Esophagus muscularis mucosa (tissue), 4 donors: ENCODE measurements around the gene ILDR1. TPM values are rescaled to one million over a fixed set of nuclear protein-coding genes. Genes with fewer than 3 reads are reported as not detected.

Experiments used
- DNase-seq: peaks from one replicate; pipeline ENCODE4 v3.0.0-alpha.2; 2017; ENCODE audit errors: extremely low spot score
- H3K27ac ChIP-seq, 4 donors: fragments of 200-600 bp; sonication (generic); replicated peaks in 1 of 4; 1 replicate in 3 of 4; 2 replicates in 1 of 4; pipeline ENCODE4 v1.5.1; 2016 to 2019; ENCODE audit warnings: mild to moderate bottlenecking in 1 of 4
- H3K27me3 ChIP-seq, 4 donors: fragments of 200-600 bp; sonication (generic); one replicate each; pipeline versions ENCODE4 v1.5.1 to v1.6.0; 2016 to 2019
- H3K36me3 ChIP-seq, 4 donors: fragments of 200-600 bp; sonication (generic); one replicate each; pipeline ENCODE4 v1.5.1; 2016 to 2019
- H3K4me1 ChIP-seq, 4 donors: fragments of 200-600 bp; sonication (generic); one replicate each; pipeline ENCODE4 v1.5.1; 2016 to 2019
- H3K4me3 ChIP-seq, 4 donors: fragments of 200-600 bp; sonication (generic); 1 replicate in 2 of 4; 2 replicates in 2 of 4; pipeline ENCODE4 v1.5.1; 2016 to 2019; ENCODE audit warnings: mild to moderate bottlenecking in 4 of 4, moderate library complexity in 1 of 4
- H3K9me3 ChIP-seq, 4 donors: fragments of 200-600 bp; sonication (generic); 1 replicate in 3 of 4; 2 replicates in 1 of 4; pipeline ENCODE4 v1.5.1; 2016 to 2019
- EP300 ChIP-seq: sonication (generic); formaldehyde crosslinking; IDR thresholded peaks from one replicate; pipeline ENCODE4 v1.6.1; 2017; ENCODE audit warnings: antibody characterized with exemption
- POLR2A ChIP-seq: fragments of 450-650 bp; IDR thresholded peaks from one replicate; pipeline ENCODE4 v1.6.1; 2017; ENCODE audit warnings: antibody characterized with exemption, moderate library complexity, mild to moderate bottlenecking, low read depth
- POLR2AphosphoS5 ChIP-seq, 2 donors: sonication (generic); formaldehyde crosslinking; IDR thresholded peaks; one replicate each; pipeline ENCODE4 v1.6.1; 2017; ENCODE audit warnings: antibody characterized with exemption in 2 of 2
- WGBS: methylation state at CpG from one replicate; pipeline ENCODE4 v1.1.5; 2018; 5-methylcytosine and 5-hydroxymethylcytosine counted together
- intact Hi-C: fragments of 100-400 bp; cut with DNase I; formaldehyde crosslinking; loops from one replicate; pipeline ENCODE4 v1.15.1; 2023
- total RNA-seq, 4 donors: library from RNA; depleted of rRNA; stranded (reverse); fragments of >200 nt; gene quantifications; one replicate each; pipeline versions ENCODE4 v1.1.0 to v1.2.1, GENCODE V29; 2016
- TF ChIP-seq, protein P1 (sequence below), 3 experiments: fragments of 200-600 bp in 2 of 3; fragments of 450-650 bp in 1 of 3; sonication (generic) in 2 of 3; IDR thresholded peaks; one replicate each; pipeline ENCODE4 v1.5.1; 2017 to 2019; ENCODE audit warnings: antibody characterized with exemption in 3 of 3, mild to moderate bottlenecking in 2 of 3, moderate library complexity in 1 of 3

ILDR1 gene
- total RNA-seq, 4 donors from 2014 or later, result 0.63 TPM; not detected in 3

- H3K36me3 ChIP-seq, result no peaks in the 10 kb centered on the region
- WGBS, result 82% methylated on average over 7 of the region's 7 CpGs
- DNase-seq, result peak; percentile 31
- H3K27ac ChIP-seq, result no peak overlapping the region
- TF ChIP-seq, protein P1, sequence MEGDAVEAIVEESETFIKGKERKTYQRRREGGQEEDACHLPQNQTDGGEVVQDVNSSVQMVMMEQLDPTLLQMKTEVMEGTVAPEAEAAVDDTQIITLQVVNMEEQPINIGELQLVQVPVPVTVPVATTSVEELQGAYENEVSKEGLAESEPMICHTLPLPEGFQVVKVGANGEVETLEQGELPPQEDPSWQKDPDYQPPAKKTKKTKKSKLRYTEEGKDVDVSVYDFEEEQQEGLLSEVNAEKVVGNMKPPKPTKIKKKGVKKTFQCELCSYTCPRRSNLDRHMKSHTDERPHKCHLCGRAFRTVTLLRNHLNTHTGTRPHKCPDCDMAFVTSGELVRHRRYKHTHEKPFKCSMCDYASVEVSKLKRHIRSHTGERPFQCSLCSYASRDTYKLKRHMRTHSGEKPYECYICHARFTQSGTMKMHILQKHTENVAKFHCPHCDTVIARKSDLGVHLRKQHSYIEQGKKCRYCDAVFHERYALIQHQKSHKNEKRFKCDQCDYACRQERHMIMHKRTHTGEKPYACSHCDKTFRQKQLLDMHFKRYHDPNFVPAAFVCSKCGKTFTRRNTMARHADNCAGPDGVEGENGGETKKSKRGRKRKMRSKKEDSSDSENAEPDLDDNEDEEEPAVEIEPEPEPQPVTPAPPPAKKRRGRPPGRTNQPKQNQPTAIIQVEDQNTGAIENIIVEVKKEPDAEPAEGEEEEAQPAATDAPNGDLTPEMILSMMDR (IDR thresholded peaks at IDR 0.05), result no peak
- no peak for TF ChIP-seq EP300
- TF ChIP-seq POLR2AphosphoS5 (IDR thresholded peaks at IDR 0.05), result no peak
- TF ChIP-seq POLR2A, result no peak
- no peaks in the 10 kb centered on the region for H3K27me3 ChIP-seq
- H3K4me1 ChIP-seq, result no peaks in the 10 kb centered on the region
- no peaks in the 10 kb centered on the region for H3K9me3 ChIP-seq
- intact Hi-C loops, result no loop called here
- H3K4me3 ChIP-seq, result no peak overlapping the region
Measured at GRCh38 chr3:122002611-122003010, 19.4 kb downstream of the ILDR1 start.

DNA sequence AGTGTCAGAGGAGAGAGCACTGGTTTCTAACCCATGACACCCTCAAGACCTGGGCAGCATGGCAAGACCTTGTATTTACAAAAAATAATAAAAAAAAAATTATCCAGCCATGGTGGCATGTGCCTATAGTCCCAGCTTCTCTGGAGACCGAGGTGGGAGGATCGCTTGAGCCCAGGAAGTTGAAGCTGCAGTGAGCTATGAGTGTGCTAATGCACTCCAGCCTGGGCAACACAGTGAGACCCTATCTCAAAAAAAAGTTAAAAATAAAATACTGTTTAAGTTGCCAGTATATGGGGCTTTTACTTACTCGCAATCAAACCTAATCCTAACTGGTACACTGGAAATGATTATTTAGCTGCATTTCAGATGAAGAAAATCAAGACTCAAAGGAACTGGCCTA is 20.2 kb downstream of the ILDR1 start:
- no peak for DNase-seq
- Histone ChIP-seq H3K4me1 (no peaks in the 10 kb centered on the region), H3K27me3 (no peaks in the 10 kb centered on the region), H3K27ac (no peak overlapping the region), H3K4me3 (no peak overlapping the region), H3K9me3 (no peaks in the 10 kb centered on the region), H3K36me3 (no peaks in the 10 kb centered on the region)
- WGBS, result 94% methylated on average over 3 of the region's 3 CpGs
- TF ChIP-seq, protein P1 (IDR thresholded peaks at IDR 0.05), result no peak
- no peak for TF ChIP-seq POLR2A
- no peak for TF ChIP-seq EP300
- TF ChIP-seq POLR2AphosphoS5 (IDR thresholded peaks at IDR 0.05), result no peak
- intact Hi-C loops, result no loop called here

DNA sequence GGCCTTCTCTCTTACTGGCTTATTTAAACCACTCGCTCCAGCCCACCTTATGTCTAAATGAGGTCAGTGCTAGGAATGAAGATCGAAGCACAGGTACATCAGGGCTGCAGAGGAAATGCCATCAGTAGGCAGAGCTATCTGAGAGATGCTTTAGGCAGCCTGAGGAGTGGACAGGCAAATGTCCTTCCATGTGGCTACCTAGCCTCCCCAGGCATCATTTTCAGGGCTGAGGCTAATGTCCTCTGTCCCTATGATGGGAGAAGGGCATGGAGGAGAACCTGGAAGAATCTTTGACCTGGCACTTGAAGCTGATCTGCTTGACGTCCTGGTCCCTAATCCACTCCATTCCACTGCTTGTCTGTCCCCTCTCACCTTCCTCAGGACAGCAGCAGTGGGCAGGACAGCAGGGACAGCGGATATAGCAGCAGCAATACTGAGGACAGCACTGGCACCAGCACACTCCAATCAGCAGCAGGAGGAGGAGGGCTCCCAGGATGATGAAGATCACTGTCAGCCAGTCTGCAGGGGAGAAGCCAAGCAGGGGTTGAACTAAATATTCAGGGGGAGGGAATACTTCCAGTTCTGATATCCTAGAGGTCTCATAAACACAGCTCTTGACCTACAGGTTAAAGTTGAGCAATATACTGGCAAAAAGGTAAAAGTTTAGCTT is 21.0 kb downstream of the ILDR1 start:
- no peaks in the 10 kb centered on the region for H3K27me3 ChIP-seq
- peak; percentile 55 for DNase-seq
- no peak overlapping the region for H3K27ac ChIP-seq
- WGBS, result 62% methylated on average over 4 of the region's 4 CpGs
- H3K4me3 ChIP-seq, result no peak overlapping the region
- TF ChIP-seq EP300 (no peak), POLR2A (no peak), POLR2AphosphoS5 (IDR thresholded peaks at IDR 0.05) (no peak)
- TF ChIP-seq, protein P1 (IDR thresholded peaks at IDR 0.05), result no peak
- H3K4me1 ChIP-seq, result no peaks in the 10 kb centered on the region
- intact Hi-C loops, result no loop called here
- H3K9me3 ChIP-seq, result no peaks in the 10 kb centered on the region
- H3K36me3 ChIP-seq, result no peaks in the 10 kb centered on the region

GRCh38 chr3:121999931-122000330 is 22.1 kb downstream of the ILDR1 start:
- H3K4me1 ChIP-seq, result no peaks in the 10 kb centered on the region
- 58% methylated on average over 1 of the region's 1 CpG for WGBS
- H3K9me3 ChIP-seq, result no peaks in the 10 kb centered on the region
- no peaks in the 10 kb centered on the region for H3K27me3 ChIP-seq
- no peak for DNase-seq
- H3K27ac ChIP-seq, result no peak overlapping the region
- TF ChIP-seq POLR2A, result no peak
- no peak for TF ChIP-seq POLR2AphosphoS5 (IDR thresholded peaks at IDR 0.05)
- TF ChIP-seq, protein P1 (IDR thresholded peaks at IDR 0.05), result no peak
- no peak for TF ChIP-seq EP300
- no peaks in the 10 kb centered on the region for H3K36me3 ChIP-seq
- no peak overlapping the region for H3K4me3 ChIP-seq
- intact Hi-C loops, result no loop called here
